Measurements from ENCODE around the gene MCCD1. TPM values are rescaled to one million over a fixed set of nuclear protein-coding genes. Genes with fewer than 3 reads are reported as not detected.
A peak's percentile ranks its signal among the peaks of the same experiment; 100 is the strongest.

Gene MCCD1
- total RNA-seq, 1 experiment from 2014 or later = not detected

DNA sequence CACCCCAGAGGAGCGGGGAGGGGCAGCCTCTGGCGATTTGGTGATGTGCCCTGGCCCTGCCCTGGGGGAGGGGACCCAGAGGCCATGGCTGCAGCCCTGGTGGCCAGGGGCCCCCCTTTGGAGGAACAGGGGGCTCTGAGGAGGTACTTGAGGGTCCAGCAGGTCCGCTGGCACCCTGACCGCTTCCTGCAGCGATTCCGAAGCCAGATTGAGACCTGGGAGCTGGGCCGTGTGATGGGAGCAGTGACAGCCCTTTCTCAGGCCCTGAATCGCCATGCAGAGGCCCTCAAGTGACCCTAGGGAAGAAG, 29.5 kb downstream of the MCCD1 start:
- no peak overlapping the region for H3K27ac ChIP-seq (ENCODE audit: low read length)
- no peaks in the 10 kb centered on the region for H4K20me1 ChIP-seq (ENCODE audit: low read length)
- no peaks in the 10 kb centered on the region for H3F3A ChIP-seq (ENCODE audit: low read length, unreplicated experiment)
- no peak overlapping the region for H3K9ac ChIP-seq (ENCODE audit: low read length)
- TF ChIP-seq EZH2 (IDR thresholded peaks at IDR 0.05; ENCODE audit: low read length, unreplicated experiment) = no peak
- TF ChIP-seq, protein P1, sequence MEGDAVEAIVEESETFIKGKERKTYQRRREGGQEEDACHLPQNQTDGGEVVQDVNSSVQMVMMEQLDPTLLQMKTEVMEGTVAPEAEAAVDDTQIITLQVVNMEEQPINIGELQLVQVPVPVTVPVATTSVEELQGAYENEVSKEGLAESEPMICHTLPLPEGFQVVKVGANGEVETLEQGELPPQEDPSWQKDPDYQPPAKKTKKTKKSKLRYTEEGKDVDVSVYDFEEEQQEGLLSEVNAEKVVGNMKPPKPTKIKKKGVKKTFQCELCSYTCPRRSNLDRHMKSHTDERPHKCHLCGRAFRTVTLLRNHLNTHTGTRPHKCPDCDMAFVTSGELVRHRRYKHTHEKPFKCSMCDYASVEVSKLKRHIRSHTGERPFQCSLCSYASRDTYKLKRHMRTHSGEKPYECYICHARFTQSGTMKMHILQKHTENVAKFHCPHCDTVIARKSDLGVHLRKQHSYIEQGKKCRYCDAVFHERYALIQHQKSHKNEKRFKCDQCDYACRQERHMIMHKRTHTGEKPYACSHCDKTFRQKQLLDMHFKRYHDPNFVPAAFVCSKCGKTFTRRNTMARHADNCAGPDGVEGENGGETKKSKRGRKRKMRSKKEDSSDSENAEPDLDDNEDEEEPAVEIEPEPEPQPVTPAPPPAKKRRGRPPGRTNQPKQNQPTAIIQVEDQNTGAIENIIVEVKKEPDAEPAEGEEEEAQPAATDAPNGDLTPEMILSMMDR (conservative IDR thresholded peaks at IDR 0.05; ENCODE audit: low read depth, low read length) = no peak
- no peak for TF ChIP-seq EZH2phosphoT487 (IDR thresholded peaks at IDR 0.05; ENCODE audit: borderline replicate concordance, low read length)
- DNase-seq (no peak), ATAC-seq (no peak)
- H2AFZ ChIP-seq (ENCODE audit: low read length) = no peak overlapping the region
- H3K9me2 ChIP-seq (replicated peaks; ENCODE audit: low read length) = no peaks in the 10 kb centered on the region
- H3K4me3 ChIP-seq (ENCODE audit: low read length) = no peak overlapping the region
- H3K9me3 ChIP-seq (ENCODE audit: low read length) = no peaks in the 10 kb centered on the region
- H3K27me3 ChIP-seq (ENCODE audit: low read length) = no peaks in the 10 kb centered on the region
- ChIA-PET POLR2A (ENCODE audit: unreplicated experiment) (no interaction called here), CTCF (no interaction called here)
- H3K36me3 ChIP-seq (ENCODE audit: low read depth, low read length) = peaks cover 19% of the 10 kb centered on the region
- intact Hi-C loops (cut with micrococcal nuclease) = no loop called here
- H3K4me1 ChIP-seq (ENCODE audit: insufficient read depth, low read length) = peaks cover 23% of the 10 kb centered on the region
- H3K79me2 ChIP-seq (ENCODE audit: low read length) = no peaks in the 10 kb centered on the region
- BruUV-seq (replicated peaks) = no TSS peak
- H3K4me2 ChIP-seq (ENCODE audit: low read length) = no peak overlapping the region

- Histone ChIP-seq H3K9me3 (ENCODE audit: low read length) (no peaks in the 10 kb centered on the region), H3K9ac (ENCODE audit: low read length) (no peak overlapping the region), H3K36me3 (ENCODE audit: low read depth, low read length) (peaks cover 16% of the 10 kb centered on the region), H3F3A (ENCODE audit: low read length, unreplicated experiment) (no peaks in the 10 kb centered on the region), H3K4me2 (ENCODE audit: low read length) (no peak overlapping the region), H3K27me3 (ENCODE audit: low read length) (no peaks in the 10 kb centered on the region), H3K79me2 (ENCODE audit: low read length) (no peaks in the 10 kb centered on the region), H2AFZ (ENCODE audit: low read length) (no peak overlapping the region), H3K27ac (ENCODE audit: low read length) (no peak overlapping the region; the same call in 1 of the 2 replicates), H3K4me1 (ENCODE audit: insufficient read depth, low read length) (peaks cover 23% of the 10 kb centered on the region), H3K9me2 (replicated peaks; ENCODE audit: low read length) (no peaks in the 10 kb centered on the region), H3K4me3 (ENCODE audit: low read length) (no peak overlapping the region), H4K20me1 (ENCODE audit: low read length) (no peaks in the 10 kb centered on the region)
- TF ChIP-seq EZH2phosphoT487 (IDR thresholded peaks at IDR 0.05; ENCODE audit: borderline replicate concordance, low read length) (no peak), EZH2 (IDR thresholded peaks at IDR 0.05; ENCODE audit: low read length, unreplicated experiment) (no peak)
- TF ChIP-seq, protein P1 (conservative IDR thresholded peaks at IDR 0.05; ENCODE audit: low read depth, low read length) = no peak
- ChIA-PET POLR2A (ENCODE audit: unreplicated experiment) (no interaction called here), CTCF (no interaction called here)
- DNase-seq (no peak), ATAC-seq (no peak)
- BruUV-seq (replicated peaks) = no TSS peak
- intact Hi-C loops (cut with micrococcal nuclease) = no loop called here
Observed at GRCh38 chr6:31558631-31559500, 30.1 kb downstream of the MCCD1 start.

- Histone ChIP-seq H3K4me2 (ENCODE audit: low read length) (peak overlapping the region; percentile 17; the same call in 1 of the 2 replicates), H3K4me3 (ENCODE audit: low read length) (no peak overlapping the region), H3F3A (ENCODE audit: low read length, unreplicated experiment) (no peaks in the 10 kb centered on the region), H3K27ac (ENCODE audit: low read length) (peak overlapping the region; percentile 45), H3K27me3 (ENCODE audit: low read length) (no peaks in the 10 kb centered on the region), H3K4me1 (ENCODE audit: insufficient read depth, low read length) (peaks cover 23% of the 10 kb centered on the region), H2AFZ (ENCODE audit: low read length) (no peak overlapping the region), H3K36me3 (ENCODE audit: low read depth, low read length) (peaks cover 11% of the 10 kb centered on the region; the same call in 1 of the 2 replicates), H4K20me1 (ENCODE audit: low read length) (no peaks in the 10 kb centered on the region), H3K9me2 (replicated peaks; ENCODE audit: low read length) (no peaks in the 10 kb centered on the region), H3K9ac (ENCODE audit: low read length) (no peak overlapping the region), H3K9me3 (ENCODE audit: low read length) (no peaks in the 10 kb centered on the region), H3K79me2 (ENCODE audit: low read length) (no peaks in the 10 kb centered on the region)
- no TSS peak for BruUV-seq (replicated peaks)
- no peak for TF ChIP-seq EZH2phosphoT487 (IDR thresholded peaks at IDR 0.05; ENCODE audit: borderline replicate concordance, low read length)
- intact Hi-C loops (cut with micrococcal nuclease) = no loop called here
- ChIA-PET CTCF (no interaction called here), POLR2A (ENCODE audit: unreplicated experiment) (no interaction called here)
- no peak for ATAC-seq
- no peak for DNase-seq
Observed at GRCh38 chr6:31559606-31559957, 30.8 kb downstream of the MCCD1 start.
